PFSK-1 (cell line): ENCODE results near the gene LZTFL1.

Source experiments
- FOXP2 ChIP-seq: optimal IDR thresholded peaks from 2 replicates; pipeline ENCODE3; 2011; ENCODE audit warnings: borderline replicate concordance, control low read depth, inconsistent platforms; ENCODE audit not compliant: insufficient read depth; ENCODE audit errors: extremely low read length, extremely low read depth
- POLR2AphosphoS5 ChIP-seq: IDR thresholded peaks from 2 replicates; pipeline ENCODE4 v1.6.1; 2012; ENCODE audit warnings: low read depth, mild to moderate bottlenecking, control low read depth, low read length, moderate library complexity
- REST ChIP-seq, 2 experiments: IDR thresholded peaks; 2 replicates each; pipeline versions ENCODE4 v1.6.1 to v1.8.0; 2011 to 2012; ENCODE audit warnings: low read depth in 2 of 2, low read length in 2 of 2, control low read depth in 1 of 2, inconsistent platforms in 1 of 2, mild to moderate bottlenecking in 1 of 2, moderate library complexity in 1 of 2; ENCODE audit not compliant: insufficient read depth in 1 of 2
- SIN3A ChIP-seq: IDR thresholded peaks from 2 replicates; pipeline ENCODE4 v1.6.1; 2012; ENCODE audit warnings: mild to moderate bottlenecking, low read length, moderate library complexity, borderline replicate concordance; ENCODE audit not compliant: insufficient read depth
- TAF1 ChIP-seq: IDR thresholded peaks from 2 replicates; pipeline ENCODE4 v1.6.1; 2012; ENCODE audit warnings: low read length, control low read depth, borderline replicate concordance; ENCODE audit not compliant: insufficient read depth

Gene LZTFL1

GRCh38 chr3:45781271-45781670 is 60.6 kb downstream of the LZTFL1 start:
- no peak for TF ChIP-seq REST (IDR thresholded peaks at IDR 0.05; ENCODE audit: insufficient read depth in 1 of 2, low read depth in 2 of 2, low read length in 2 of 2)
- TF ChIP-seq SIN3A = no peak
- no peak for TF ChIP-seq TAF1
- TF ChIP-seq POLR2AphosphoS5 = no peak
- no peak for TF ChIP-seq FOXP2

- TF ChIP-seq SIN3A (no peak), FOXP2 (no peak), REST (IDR thresholded peaks at IDR 0.05; ENCODE audit: insufficient read depth in 1 of 2, low read depth in 2 of 2, low read length in 2 of 2) (no peak), POLR2AphosphoS5 (no peak), TAF1 (no peak)
Measured at GRCh38 chr3:45779746-45780735, 61.9 kb downstream of the LZTFL1 start.

- no peak for TF ChIP-seq POLR2AphosphoS5
- TF ChIP-seq SIN3A = no peak
- TF ChIP-seq FOXP2 = no peak
- TF ChIP-seq TAF1 = no peak
- no peak for TF ChIP-seq REST (IDR thresholded peaks at IDR 0.05; ENCODE audit: insufficient read depth in 1 of 2, low read depth in 2 of 2, low read length in 2 of 2)
Measured at GRCh38 chr3:45778761-45779201, 63.1 kb downstream of the LZTFL1 start.

GRCh38 chr3:45777746-45778386 is 64.1 kb downstream of the LZTFL1 start:
- TF ChIP-seq FOXP2 (no peak), TAF1 (no peak), SIN3A (no peak), REST (IDR thresholded peaks at IDR 0.05; ENCODE audit: insufficient read depth in 1 of 2, low read depth in 2 of 2, low read length in 2 of 2) (no peak), POLR2AphosphoS5 (no peak)
